ENCODE measurements around the gene COL15A1.

The COL15A1 gene

DNA sequence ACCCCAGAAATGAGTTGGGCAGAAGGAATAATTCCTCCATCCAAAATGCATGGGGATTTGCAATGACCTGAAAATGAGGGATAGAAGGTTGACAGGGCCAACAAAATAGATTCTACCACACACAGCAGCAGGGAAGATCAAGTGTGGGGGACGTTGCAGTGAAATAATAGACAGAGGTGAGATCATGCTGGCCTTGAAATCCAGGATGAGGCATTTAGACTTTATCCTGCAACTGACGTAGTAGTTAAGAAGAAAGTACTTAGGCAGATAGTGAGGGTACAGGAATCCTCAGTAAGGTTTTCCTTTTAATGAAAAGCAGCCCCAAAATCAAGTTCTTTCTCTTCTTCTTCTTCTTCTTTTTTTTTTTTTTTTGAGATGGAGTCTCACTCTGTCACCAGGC, 129.6 kb downstream of the COL15A1 start:
- DNase-seq (ENCODE audit: extremely low spot score): no peak
- CTCF ChIA-PET: no interaction called here
- TF ChIP-seq BHLHE40 (IDR thresholded peaks at IDR 0.05; ENCODE audit: borderline replicate concordance) (no peak), FOXM1 (IDR thresholded peaks at IDR 0.05; ENCODE audit: borderline replicate concordance) (no peak), SUZ12 (IDR thresholded peaks at IDR 0.05) (no peak)
- TF ChIP-seq, protein P1, sequence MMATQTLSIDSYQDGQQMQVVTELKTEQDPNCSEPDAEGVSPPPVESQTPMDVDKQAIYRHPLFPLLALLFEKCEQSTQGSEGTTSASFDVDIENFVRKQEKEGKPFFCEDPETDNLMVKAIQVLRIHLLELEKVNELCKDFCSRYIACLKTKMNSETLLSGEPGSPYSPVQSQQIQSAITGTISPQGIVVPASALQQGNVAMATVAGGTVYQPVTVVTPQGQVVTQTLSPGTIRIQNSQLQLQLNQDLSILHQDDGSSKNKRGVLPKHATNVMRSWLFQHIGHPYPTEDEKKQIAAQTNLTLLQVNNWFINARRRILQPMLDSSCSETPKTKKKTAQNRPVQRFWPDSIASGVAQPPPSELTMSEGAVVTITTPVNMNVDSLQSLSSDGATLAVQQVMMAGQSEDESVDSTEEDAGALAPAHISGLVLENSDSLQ (IDR thresholded peaks at IDR 0.05): no peak
- POLR2A ChIA-PET: no interaction called here

DNA sequence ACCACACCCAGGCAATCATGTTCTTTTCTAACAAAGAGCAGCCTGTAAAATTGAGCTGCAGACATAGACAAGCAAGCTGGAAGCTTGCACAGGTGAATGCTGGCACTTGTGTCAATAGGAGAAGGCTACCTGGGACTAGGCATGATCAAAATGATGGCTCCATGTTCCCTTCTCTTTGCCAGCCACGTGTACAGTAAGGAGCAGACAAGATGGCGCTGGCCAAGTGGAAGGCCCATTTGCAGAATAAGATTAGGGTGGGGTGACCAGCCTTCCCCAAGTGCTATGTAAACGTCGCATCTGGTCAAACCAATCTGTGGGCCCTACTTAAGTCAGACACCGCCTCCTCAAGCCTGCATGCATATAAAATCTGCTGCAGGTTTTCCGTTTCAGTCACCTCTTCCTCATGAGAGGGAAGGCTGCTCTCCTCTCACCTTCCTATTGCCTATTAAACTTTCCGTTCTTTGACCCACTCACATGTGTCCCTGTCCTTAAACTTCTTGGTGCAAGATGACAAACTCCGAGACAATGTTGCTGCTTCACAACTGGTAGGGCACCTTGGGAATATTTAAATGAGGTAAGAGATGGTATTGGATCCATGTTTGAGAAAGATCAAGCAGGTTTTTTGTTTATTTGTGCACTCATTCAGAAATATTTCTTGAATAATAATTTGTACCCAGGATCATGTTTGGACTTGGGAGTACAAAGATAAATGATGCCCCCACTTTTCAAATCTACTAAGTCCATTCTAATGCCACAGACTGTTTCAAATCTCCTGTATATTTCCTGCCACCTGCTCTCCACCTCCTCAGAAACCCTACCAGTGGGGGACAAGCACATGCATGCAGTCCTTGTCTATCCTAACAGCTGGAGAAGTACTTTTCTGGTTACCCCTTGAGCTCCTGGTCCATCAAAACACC, 130.5 kb downstream of the COL15A1 start:
- POLR2A ChIA-PET: no interaction called here
- DNase-seq (ENCODE audit: extremely low spot score): no peak
- no peak for TF ChIP-seq SUZ12 (IDR thresholded peaks at IDR 0.05)
- TF ChIP-seq, protein P1 (IDR thresholded peaks at IDR 0.05): no peak
- no peak for TF ChIP-seq BHLHE40 (IDR thresholded peaks at IDR 0.05; ENCODE audit: borderline replicate concordance)
- TF ChIP-seq ZNF384 (IDR thresholded peaks at IDR 0.05): no peak
- CTCF ChIA-PET: no interaction called here

DNA sequence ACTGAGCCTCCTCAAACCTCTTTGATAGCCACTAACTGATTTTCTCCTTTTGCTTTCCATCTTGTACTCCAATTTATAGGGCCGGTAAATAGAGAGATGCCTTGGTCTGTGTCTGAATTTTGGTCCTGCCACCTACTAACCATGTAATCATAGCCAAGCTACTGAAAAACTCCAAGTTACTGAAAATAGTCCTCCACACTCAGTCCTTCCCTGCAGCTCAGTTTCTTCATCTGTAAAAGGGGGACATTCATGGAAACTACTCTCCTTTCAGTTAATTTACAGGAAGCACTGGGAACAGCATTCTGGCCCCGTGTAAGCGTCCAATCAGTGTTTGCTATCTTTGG, 131.2 kb downstream of the COL15A1 start:
- TF ChIP-seq ELF4 (IDR thresholded peaks at IDR 0.05) (no peak), HDGF (IDR thresholded peaks at IDR 0.05; ENCODE audit: borderline replicate concordance) (no peak), SUZ12 (IDR thresholded peaks at IDR 0.05) (no peak), FOXK2 (IDR thresholded peaks at IDR 0.05) (no peak), LEF1 (IDR thresholded peaks at IDR 0.05; ENCODE audit: borderline replicate concordance) (no peak), ARNT (IDR thresholded peaks at IDR 0.05) (no peak), L3MBTL2 (conservative IDR thresholded peaks at IDR 0.05) (no peak), ZNF384 (IDR thresholded peaks at IDR 0.05) (no peak), FOXA1 (IDR thresholded peaks at IDR 0.05) (no peak), TARDBP (IDR thresholded peaks at IDR 0.05) (no peak), CTBP1 (IDR thresholded peaks at IDR 0.05; ENCODE audit: borderline replicate concordance) (no peak), BHLHE40 (IDR thresholded peaks at IDR 0.05; ENCODE audit: borderline replicate concordance) (no peak), SP1 (IDR thresholded peaks at IDR 0.05) (no peak), NFRKB (IDR thresholded peaks at IDR 0.05) (no peak), FOXM1 (IDR thresholded peaks at IDR 0.05; ENCODE audit: borderline replicate concordance) (no peak)
- TF ChIP-seq, protein P1 (IDR thresholded peaks at IDR 0.05): no peak
- POLR2A ChIA-PET: no interaction called here
- CTCF ChIA-PET: no interaction called here
- DNase-seq (ENCODE audit: extremely low spot score): no peak

DNA sequence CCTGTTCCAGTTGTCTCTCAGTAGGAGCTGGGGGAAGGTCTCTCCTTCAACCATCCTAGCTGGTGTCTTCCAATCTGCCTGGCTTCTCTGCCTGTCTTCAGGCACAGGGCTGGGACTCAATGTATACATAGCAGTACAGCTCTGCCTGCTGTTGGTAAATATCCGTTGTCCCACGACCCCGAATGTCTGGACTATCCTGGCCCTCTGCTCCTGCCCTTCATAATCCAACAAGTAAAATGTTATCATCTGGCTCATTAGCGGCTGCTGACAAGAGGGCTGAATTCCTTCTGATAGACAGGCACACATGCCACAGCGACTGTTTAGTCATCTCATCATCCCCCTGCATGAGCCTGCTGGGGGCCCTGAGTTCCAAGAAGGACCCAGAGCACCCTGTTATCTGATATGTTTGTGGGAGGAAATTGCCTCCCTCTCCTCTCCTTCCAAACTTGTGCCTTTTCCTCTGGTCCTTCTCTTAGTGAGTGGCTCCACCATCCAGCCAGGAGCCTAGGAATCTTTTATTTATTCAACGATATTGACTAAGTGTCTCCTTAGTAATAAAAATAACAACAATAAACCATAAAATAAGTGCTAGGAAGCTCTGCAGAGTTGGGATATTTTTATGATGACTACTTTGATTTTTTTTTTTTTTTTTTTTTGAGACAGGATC, 131.7 kb downstream of the COL15A1 start:
- ChIA-PET CTCF (no interaction called here), POLR2A (no interaction called here)
- DNase-seq (ENCODE audit: extremely low spot score): no peak
- TF ChIP-seq BHLHE40 (IDR thresholded peaks at IDR 0.05; ENCODE audit: borderline replicate concordance) (no peak), HDGF (IDR thresholded peaks at IDR 0.05; ENCODE audit: borderline replicate concordance) (no peak), TARDBP (IDR thresholded peaks at IDR 0.05) (no peak), L3MBTL2 (conservative IDR thresholded peaks at IDR 0.05) (no peak), ARNT (IDR thresholded peaks at IDR 0.05) (no peak), FOXM1 (IDR thresholded peaks at IDR 0.05; ENCODE audit: borderline replicate concordance) (no peak), NFRKB (IDR thresholded peaks at IDR 0.05) (no peak), ELF4 (IDR thresholded peaks at IDR 0.05) (no peak), SP1 (IDR thresholded peaks at IDR 0.05) (no peak), LEF1 (IDR thresholded peaks at IDR 0.05; ENCODE audit: borderline replicate concordance) (no peak), SUZ12 (IDR thresholded peaks at IDR 0.05) (no peak), FOXA1 (IDR thresholded peaks at IDR 0.05) (no peak), CTBP1 (IDR thresholded peaks at IDR 0.05; ENCODE audit: borderline replicate concordance) (no peak), FOXK2 (IDR thresholded peaks at IDR 0.05) (no peak), ZNF384 (IDR thresholded peaks at IDR 0.05) (no peak)
- TF ChIP-seq, protein P1 (IDR thresholded peaks at IDR 0.05): no peak

DNA sequence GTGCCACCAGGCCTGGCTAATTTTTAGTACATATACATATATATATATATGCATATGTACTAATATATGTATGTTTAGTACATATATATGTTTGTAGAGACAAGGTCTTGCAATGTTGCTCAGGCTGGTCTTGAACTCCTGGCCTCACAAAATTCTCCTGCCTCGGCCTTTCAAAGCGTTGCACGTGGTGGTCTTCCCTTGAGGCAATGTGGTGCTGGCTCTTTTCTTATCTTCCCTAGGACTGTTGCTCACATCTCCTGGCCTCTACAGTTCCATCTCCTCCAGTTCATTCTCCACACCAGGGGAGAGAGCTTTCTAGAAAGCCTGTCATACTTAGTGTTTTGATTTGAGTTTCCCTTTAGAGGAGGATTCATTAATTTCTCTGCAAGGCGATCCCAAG, 132.3 kb downstream of the COL15A1 start:
- ChIA-PET POLR2A (no interaction called here), CTCF (no interaction called here)
- no peak for DNase-seq (ENCODE audit: extremely low spot score)
- TF ChIP-seq TARDBP (IDR thresholded peaks at IDR 0.05) (no peak), ARNT (IDR thresholded peaks at IDR 0.05) (no peak), LEF1 (IDR thresholded peaks at IDR 0.05; ENCODE audit: borderline replicate concordance) (no peak), CTBP1 (IDR thresholded peaks at IDR 0.05; ENCODE audit: borderline replicate concordance) (no peak), FOXA1 (IDR thresholded peaks at IDR 0.05) (no peak), L3MBTL2 (conservative IDR thresholded peaks at IDR 0.05) (no peak), ZNF384 (IDR thresholded peaks at IDR 0.05) (no peak), ELF4 (IDR thresholded peaks at IDR 0.05) (no peak), FOXK2 (IDR thresholded peaks at IDR 0.05) (no peak)
